GM12801 (cell line): ENCODE data around the gene GPC5.

Source experiments
- TF ChIP-seq, protein P1 (sequence below): IDR thresholded peaks from one replicate; pipeline ENCODE4 v1.5.1; 2011; ENCODE audit warnings: control low read depth; ENCODE audit not compliant: insufficient read length; ENCODE audit errors: extremely low read depth

Gene GPC5

GRCh38 chr13:92480387-92480786, 1082.0 kb downstream of the GPC5 start:
- TF ChIP-seq, protein P1, sequence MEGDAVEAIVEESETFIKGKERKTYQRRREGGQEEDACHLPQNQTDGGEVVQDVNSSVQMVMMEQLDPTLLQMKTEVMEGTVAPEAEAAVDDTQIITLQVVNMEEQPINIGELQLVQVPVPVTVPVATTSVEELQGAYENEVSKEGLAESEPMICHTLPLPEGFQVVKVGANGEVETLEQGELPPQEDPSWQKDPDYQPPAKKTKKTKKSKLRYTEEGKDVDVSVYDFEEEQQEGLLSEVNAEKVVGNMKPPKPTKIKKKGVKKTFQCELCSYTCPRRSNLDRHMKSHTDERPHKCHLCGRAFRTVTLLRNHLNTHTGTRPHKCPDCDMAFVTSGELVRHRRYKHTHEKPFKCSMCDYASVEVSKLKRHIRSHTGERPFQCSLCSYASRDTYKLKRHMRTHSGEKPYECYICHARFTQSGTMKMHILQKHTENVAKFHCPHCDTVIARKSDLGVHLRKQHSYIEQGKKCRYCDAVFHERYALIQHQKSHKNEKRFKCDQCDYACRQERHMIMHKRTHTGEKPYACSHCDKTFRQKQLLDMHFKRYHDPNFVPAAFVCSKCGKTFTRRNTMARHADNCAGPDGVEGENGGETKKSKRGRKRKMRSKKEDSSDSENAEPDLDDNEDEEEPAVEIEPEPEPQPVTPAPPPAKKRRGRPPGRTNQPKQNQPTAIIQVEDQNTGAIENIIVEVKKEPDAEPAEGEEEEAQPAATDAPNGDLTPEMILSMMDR: no peak

DNA sequence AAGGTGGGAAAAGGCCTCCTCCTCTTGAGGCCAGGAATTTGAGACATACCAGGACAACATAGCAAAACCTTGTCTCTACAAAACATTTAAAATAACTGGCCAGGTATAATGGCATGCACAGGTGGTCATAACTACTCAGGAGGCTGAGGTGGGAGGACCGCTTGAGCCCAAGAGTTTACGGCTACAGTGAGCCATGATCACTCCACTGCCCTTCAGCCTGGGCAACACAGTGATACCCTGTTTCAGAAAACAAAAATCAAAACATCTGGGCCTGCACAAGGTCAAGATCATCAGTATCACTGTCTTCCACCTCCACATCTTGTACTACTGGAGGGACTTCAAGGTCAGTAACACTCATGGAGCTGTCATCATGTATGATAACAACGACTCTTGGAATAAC, 1085.5 kb downstream of the GPC5 start:
- TF ChIP-seq, protein P1: no peak

DNA sequence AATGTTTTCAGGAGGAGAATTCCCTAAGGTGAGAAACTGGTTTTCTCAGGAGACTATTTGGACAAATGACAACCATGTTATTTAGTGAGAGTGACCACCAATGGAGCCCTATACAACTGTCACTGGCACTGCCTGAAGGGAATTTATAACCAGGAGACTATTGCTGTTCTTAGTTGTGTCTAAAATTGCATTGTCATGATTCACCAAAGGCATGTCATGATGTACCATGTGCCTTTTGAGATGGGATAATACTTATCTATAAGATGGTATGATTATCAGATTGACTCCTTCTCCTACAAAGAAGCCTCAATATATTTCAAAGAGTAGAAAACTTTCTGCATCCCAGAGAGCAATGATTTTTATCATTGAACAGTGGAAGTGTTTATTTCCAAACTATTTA, 1088.8 kb downstream of the GPC5 start:
- TF ChIP-seq, protein P1: no peak

DNA sequence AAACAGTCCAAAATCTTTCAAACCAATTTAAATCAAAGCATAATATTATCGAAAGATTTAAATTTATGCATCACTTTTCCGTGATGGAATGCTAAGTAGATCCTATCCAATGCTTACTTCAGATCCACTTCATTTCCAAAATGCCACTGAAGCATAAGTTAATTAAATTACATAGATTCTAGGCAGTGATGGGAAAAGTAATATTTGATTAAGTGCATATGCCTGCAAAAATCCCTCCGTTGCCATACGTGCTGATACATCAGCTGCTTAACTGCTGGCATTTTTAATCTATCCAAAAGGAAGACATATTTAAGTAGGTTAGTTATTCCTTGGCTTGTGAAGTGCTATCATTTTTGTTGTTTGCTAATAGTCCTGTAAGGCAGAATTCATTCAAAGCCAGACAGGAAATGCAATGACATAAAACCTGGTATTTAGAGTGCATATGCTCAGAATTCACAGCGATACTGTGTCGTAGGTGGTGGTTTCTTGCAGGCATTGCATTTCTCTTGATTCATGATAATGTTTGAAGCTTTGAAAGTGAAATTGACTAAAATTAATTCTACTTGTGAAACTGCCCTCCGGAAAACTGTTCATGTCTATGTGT, 1089.9 kb downstream of the GPC5 start:
- TF ChIP-seq, protein P1: no peak

DNA sequence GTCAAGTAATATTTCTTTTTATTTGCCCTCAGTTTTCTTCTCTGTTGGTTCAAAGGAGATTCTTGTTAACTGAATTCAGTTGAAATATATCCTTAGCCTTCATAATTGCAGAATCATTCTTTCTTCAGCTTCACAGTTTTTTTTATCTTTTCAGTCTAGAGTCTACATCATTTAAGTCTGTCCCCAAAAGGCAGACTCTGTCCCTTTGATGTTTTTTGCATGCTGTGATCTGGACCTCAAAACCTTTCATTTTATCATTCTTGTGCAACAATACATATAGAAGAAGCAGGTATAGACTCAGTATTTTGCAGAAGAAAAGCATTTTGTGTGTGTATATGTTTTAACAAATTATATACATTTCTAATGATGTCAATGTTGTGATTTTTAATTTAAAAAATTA, 1093.4 kb downstream of the GPC5 start:
- TF ChIP-seq, protein P1: no peak

GRCh38 chr13:92494915-92495314, 1096.5 kb downstream of the GPC5 start:
- TF ChIP-seq, protein P1: no peak

DNA sequence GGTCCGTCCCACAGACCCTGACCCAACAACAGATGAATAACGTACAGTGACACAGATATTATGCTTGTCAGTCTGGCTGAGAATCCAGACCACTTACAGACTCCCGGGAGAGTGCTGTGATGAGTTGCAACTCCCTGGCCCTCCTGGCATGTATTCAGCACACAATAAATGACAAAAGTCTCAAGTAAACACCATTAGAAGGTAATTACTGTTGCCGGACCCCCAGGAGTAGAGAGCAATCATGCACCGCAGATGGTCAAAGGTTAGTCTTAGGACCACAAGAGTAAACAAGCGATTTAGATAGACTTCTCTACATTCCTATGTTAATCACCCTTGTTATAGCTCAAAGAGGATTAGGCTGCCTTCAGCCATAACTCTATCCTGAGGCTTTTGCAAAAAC, 1101.8 kb downstream of the GPC5 start:
- TF ChIP-seq, protein P1: no peak
